ENCODE measurements around the gene STIM1. TPM values are rescaled to one million over a fixed set of nuclear protein-coding genes. Genes with fewer than 3 reads are reported as not detected.

Gene STIM1
- total and polyA plus RNA-seq, 12 donors: 11.9 to 55.7 (median 37.4) TPM

DNA sequence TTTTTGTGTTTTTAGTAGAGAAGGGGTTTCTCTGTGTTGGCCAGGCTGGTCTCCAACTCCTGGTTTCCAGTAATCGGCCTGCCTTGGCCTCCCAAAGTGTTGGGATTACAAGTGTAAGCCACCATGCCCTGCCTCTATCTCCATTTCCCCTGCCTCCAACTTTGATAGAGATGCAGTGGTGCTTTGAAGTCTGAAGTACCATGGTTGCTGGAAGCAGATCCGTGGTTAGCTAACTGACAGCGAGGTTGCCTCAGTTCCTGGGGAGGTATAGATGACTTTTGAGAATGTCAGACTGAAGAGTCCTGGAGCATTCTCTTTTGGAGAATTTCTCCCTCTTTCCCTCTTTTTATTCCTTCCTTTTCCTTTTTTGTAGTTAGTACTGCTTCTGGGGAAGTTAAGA, 127.6 kb downstream of the STIM1 start:
- intact Hi-C loops (cut with DNase I): loop anchor here in 3 of 10 donors (10.0 kb wide), 2 partner anchors 92 to 128 kb away; partner anchors contain the start of gene STIM1 (in 2 of the 3)
- ATAC-seq (no peak), DNase-seq (no peak)
- WGBS, 2 donors: 93 to 100% methylated on average over 3 of the region's 3 CpGs
- H3K27ac ChIP-seq: no peak overlapping the region
- H3K9me3 ChIP-seq: no peaks in the 10 kb centered on the region
- H3K36me3 ChIP-seq: no peaks in the 10 kb centered on the region
- peaks cover 4 to 57% (median 24%) of the 10 kb centered on the region in 9 donors for H3K4me1 ChIP-seq
- no peak overlapping the region for H3K4me3 ChIP-seq
- TF ChIP-seq, protein P1, sequence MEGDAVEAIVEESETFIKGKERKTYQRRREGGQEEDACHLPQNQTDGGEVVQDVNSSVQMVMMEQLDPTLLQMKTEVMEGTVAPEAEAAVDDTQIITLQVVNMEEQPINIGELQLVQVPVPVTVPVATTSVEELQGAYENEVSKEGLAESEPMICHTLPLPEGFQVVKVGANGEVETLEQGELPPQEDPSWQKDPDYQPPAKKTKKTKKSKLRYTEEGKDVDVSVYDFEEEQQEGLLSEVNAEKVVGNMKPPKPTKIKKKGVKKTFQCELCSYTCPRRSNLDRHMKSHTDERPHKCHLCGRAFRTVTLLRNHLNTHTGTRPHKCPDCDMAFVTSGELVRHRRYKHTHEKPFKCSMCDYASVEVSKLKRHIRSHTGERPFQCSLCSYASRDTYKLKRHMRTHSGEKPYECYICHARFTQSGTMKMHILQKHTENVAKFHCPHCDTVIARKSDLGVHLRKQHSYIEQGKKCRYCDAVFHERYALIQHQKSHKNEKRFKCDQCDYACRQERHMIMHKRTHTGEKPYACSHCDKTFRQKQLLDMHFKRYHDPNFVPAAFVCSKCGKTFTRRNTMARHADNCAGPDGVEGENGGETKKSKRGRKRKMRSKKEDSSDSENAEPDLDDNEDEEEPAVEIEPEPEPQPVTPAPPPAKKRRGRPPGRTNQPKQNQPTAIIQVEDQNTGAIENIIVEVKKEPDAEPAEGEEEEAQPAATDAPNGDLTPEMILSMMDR (IDR thresholded peaks at IDR 0.05): no peak
- H3K27me3 ChIP-seq: no peaks in the 10 kb centered on the region

DNA sequence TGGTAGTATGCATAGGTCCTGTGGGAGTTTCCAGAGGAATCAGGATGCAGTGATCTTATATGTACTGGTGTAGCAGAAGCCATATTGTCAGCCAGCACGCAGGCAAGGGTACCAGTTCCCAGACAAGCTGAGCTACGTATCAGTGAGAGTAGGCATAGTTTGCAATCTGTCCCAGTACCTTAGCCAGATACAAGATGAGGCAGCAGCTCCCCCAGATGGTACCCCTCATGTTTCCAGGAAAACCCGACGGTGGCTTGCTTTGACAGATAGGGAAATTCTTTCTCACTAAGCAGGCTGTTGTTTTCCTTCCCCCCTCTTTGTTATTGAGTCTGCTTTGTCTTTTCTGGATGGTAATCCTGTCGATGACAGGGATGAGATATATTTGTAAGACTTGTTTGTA, 129.4 kb downstream of the STIM1 start:
- intact Hi-C loops (cut with DNase I): loop anchor here in 3 of 10 donors (10.0 kb wide), 2 partner anchors 90 to 130 kb away; partner anchors contain the start of gene STIM1 (in 2 of the 3)
- no peak overlapping the region for H3K4me3 ChIP-seq

DNA sequence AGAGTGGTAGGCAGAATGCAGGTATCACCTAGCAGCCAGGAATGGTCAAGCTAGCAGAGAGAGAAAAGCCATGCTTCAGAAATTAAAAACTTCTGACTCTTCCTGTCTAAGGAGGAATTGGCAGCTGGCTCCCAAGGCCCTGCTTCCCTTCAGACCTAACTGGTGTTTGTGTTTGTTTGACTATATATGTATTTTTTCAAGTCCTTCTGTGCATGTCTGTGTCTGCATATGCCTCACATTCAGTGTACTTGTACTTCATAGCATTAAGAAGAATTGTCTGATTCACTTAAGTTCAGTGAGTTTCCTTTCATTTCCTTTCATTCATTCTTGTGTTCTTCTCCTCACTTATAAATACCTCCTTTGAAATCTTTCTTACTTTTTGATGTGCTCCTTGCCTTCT, 130.2 kb downstream of the STIM1 start:
- H3K4me3 ChIP-seq: no peak overlapping the region
- no peak overlapping the region for H3K27ac ChIP-seq
- H3K27me3 ChIP-seq: no peaks in the 10 kb centered on the region
- no peaks in the 10 kb centered on the region for H3K36me3 ChIP-seq
- no peak for DNase-seq
- H3K4me1 ChIP-seq: peaks cover 4 to 61% (median 30%) of the 10 kb centered on the region in 9 donors
- H3K9me3 ChIP-seq: peaks cover 0 to 8% (median 0%) of the 10 kb centered on the region in 11 donors
- no peak for ATAC-seq
- intact Hi-C loops (cut with DNase I): loop anchor here in 3 of 10 donors (10.0 kb wide), 2 partner anchors 89 to 131 kb away; partner anchors contain the start of gene STIM1 (in 2 of the 3)
- TF ChIP-seq, protein P1 (IDR thresholded peaks at IDR 0.05): no peak

More for the DNA sequence above, 129.4 kb downstream of the STIM1 start:
- Histone ChIP-seq H3K4me1 (peaks cover 4 to 65% (median 30%) of the 10 kb centered on the region in 9 donors), H3K9me3 (peaks cover 0 to 6% (median 0%) of the 10 kb centered on the region in 11 donors), H3K36me3 (no peaks in the 10 kb centered on the region), H3K27ac (no peak overlapping the region), H3K27me3 (no peaks in the 10 kb centered on the region)
- ATAC-seq: peak in 5 of 8 donors; percentile 29 to 55 (median 36)
- no peak for DNase-seq
- 38 to 39% methylated on average over 5 of the region's 5 CpGs for WGBS, 2 donors
- TF ChIP-seq, protein P1 (IDR thresholded peaks at IDR 0.05): peak in 2 of 9 donors; percentile 26 to 43

DNA sequence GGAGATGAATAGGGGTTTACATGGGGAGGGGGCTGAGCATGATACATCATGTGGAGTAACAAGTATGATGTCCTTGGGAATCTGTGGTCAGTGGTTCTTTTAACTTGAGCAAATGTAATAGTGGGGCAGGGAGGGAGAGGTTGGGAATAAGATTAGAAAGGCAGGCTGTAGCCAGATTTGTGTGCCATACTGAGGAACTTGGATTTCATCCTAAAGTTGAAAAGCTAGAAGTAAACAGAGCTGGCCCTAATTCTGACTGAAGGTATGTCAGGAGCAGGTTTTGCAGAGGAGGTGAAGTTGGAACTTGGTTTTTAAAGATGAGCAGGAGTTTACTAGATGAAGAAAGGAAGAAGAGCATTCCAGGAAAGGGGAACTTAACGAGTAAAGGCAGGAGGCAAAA, 130.8 kb downstream of the STIM1 start:
- TF ChIP-seq, protein P1 (IDR thresholded peaks at IDR 0.05): no peak
- no peak overlapping the region for H3K27ac ChIP-seq
- WGBS, 2 donors: 78 to 87% methylated on average over 1 of the region's 1 CpG
- ATAC-seq (no peak), DNase-seq (no peak)
- intact Hi-C loops (cut with DNase I): loop anchor here in 3 of 10 donors (10.0 kb wide), 2 partner anchors 88 to 132 kb away; partner anchors contain the start of gene STIM1 (in 2 of the 3)
- H3K36me3 ChIP-seq: no peaks in the 10 kb centered on the region
- H3K27me3 ChIP-seq: no peaks in the 10 kb centered on the region
- peaks cover 4 to 56% (median 27%) of the 10 kb centered on the region in 9 donors for H3K4me1 ChIP-seq
- H3K9me3 ChIP-seq: peaks cover 0 to 8% (median 0%) of the 10 kb centered on the region in 11 donors
- H3K4me3 ChIP-seq: no peak overlapping the region

All from heart right ventricle (tissue), 16 donors.